K562 (cell line): ENCODE data around the gene NUDT15. TPM values are rescaled to one million over a fixed set of nuclear protein-coding genes. Genes with fewer than 3 reads are reported as not detected.

Source experiments
- ATAC-seq: fragments of 200-7000 bp; cut with Tn5 transposase; 3 replicates; pipeline ENCODE4 v1.9.1; 2020; ENCODE audit warnings: moderate library complexity
- BruUV-seq: library from RNA; stranded (reverse); fragments of 400-500 nt; replicated peaks from 2 replicates; lab custom pipeline; 2021; lab: Mats Ljungman, UMichigan
- CTCF ChIA-PET: fragments of 300-600 bp; formaldehyde crosslinking; extraction: SDS; loops from one replicate; lab custom pipeline; 2021; ENCODE audit warnings: low intra/inter-chr PET ratio; lab: Yijun Ruan, JAX
- POLR2A ChIA-PET: fragments of 300-600, 350-650 bp; sonication (Branson Sonifier 250); formaldehyde crosslinking; extraction: SDS; loops from one replicate; lab custom pipeline; 2021; ENCODE audit warnings: antibody characterized with exemption, inconsistent platforms; lab: Yijun Ruan, JAX
- DNase-seq, 4 experiments: peaks; one replicate each; pipeline versions ENCODE4 v3.0.0 to v3.0.0-alpha.2; 2011 to 2018; ENCODE audit warnings: low spot score in 3 of 4, mixed read lengths in 3 of 4; ENCODE audit errors: extremely low read depth in 1 of 4
- FAIRE-seq: peaks from 2 replicates; lab custom pipeline; 2011; peaks lifted over from hg19 to GRCh38; lab: Jason Lieb, UNC
- H2AFZ ChIP-seq: 2 replicates; pipeline ENCODE4 v1.6.0; 2011; ENCODE audit warnings: low read depth, low read length, control low read depth, inconsistent platforms
- H3K27ac ChIP-seq: fragments of 200-600 bp; 3 replicates; pipeline ENCODE4 v1.8.0; 2011; ENCODE audit warnings: low read depth, mild to moderate bottlenecking, control low read depth, inconsistent platforms, low read length, moderate library complexity, mixed read lengths; ENCODE audit errors: extremely low read depth
- H3K27me3 ChIP-seq, 2 experiments: fragments of 300-600 bp in 1 of 2; 2 replicates in 1 of 2; 3 replicates in 1 of 2; pipeline versions ENCODE4 v1.6.0 to v1.8.0; 2011; ENCODE audit warnings: inconsistent platforms in 2 of 2, low read length in 2 of 2, mild to moderate bottlenecking in 1 of 2, mixed read lengths in 1 of 2, moderate library complexity in 1 of 2; ENCODE audit not compliant: control insufficient read depth in 2 of 2, insufficient read depth in 2 of 2
- H3K36me3 ChIP-seq: fragments of 300-600 bp; 3 replicates; pipeline ENCODE4 v1.8.0; 2011; ENCODE audit warnings: mild to moderate bottlenecking, low read length, inconsistent platforms; ENCODE audit not compliant: control insufficient read depth, insufficient read depth
- H3K4me1 ChIP-seq, 2 experiments: fragments of 200-600 bp in 1 of 2; replicated peaks in 1 of 2; 2 replicates in 1 of 2; 3 replicates in 1 of 2; pipeline versions ENCODE4 v1.5.1 to v1.8.0; 2011; ENCODE audit warnings: inconsistent platforms in 2 of 2, low read length in 2 of 2, mild to moderate bottlenecking in 1 of 2, mixed read lengths in 1 of 2, moderate library complexity in 1 of 2; ENCODE audit not compliant: control insufficient read depth in 2 of 2, insufficient read depth in 2 of 2
- H3K4me2 ChIP-seq: 2 replicates; pipeline ENCODE4 v1.6.1; 2011; ENCODE audit warnings: low read length, control low read depth, inconsistent platforms, mixed read lengths; ENCODE audit not compliant: insufficient read depth
- H3K4me3 ChIP-seq: fragments of 200-600 bp; sonication (generic), shearing (Covaris generic); 2 replicates; pipeline ENCODE4 v1.5.1; 2016; ENCODE audit warnings: control low read depth, inconsistent platforms
- H3K79me2 ChIP-seq: fragments of 200-600 bp; 3 replicates; pipeline ENCODE4 v1.8.0; 2011; ENCODE audit warnings: low read length, inconsistent platforms; ENCODE audit not compliant: control insufficient read depth, insufficient read depth
- H3K9ac ChIP-seq, 2 experiments: 2 replicates each; pipeline versions ENCODE4 v1.6.0 to v1.6.1; 2011; ENCODE audit warnings: low read depth in 2 of 2, low read length in 2 of 2, control low read depth in 1 of 2, inconsistent platforms in 1 of 2, mild to moderate bottlenecking in 1 of 2, mixed read lengths in 1 of 2; ENCODE audit not compliant: insufficient read depth in 1 of 2
- H3K9me1 ChIP-seq: one replicate; pipeline ENCODE4 v1.6.0; 2011; ENCODE audit warnings: inconsistent platforms, mild to moderate bottlenecking, low read length, moderate library complexity; ENCODE audit not compliant: control insufficient read depth, insufficient read depth
- H3K9me3 ChIP-seq: replicated peaks from 2 replicates; pipeline ENCODE4 v1.5.1; 2011; ENCODE audit warnings: low read depth, low read length, inconsistent platforms; ENCODE audit not compliant: control insufficient read depth, insufficient read depth
- H4K20me1 ChIP-seq: replicated peaks from 2 replicates; pipeline ENCODE4 v1.6.1; 2011; ENCODE audit warnings: low read length, inconsistent platforms, mixed read lengths; ENCODE audit not compliant: control insufficient read depth, insufficient read depth
- CHD2 ChIP-seq: IDR thresholded peaks from 2 replicates; pipeline ENCODE4 v1.6.1; 2011; ENCODE audit warnings: low read depth, low read length
- L3MBTL2 ChIP-seq: fragments of 450-650 bp; IDR thresholded peaks from 2 replicates; pipeline ENCODE4 v1.6.1; 2016; ENCODE audit warnings: mild to moderate bottlenecking, moderate library complexity
- POLR3G ChIP-seq: IDR thresholded peaks from 2 replicates; pipeline ENCODE4 v1.6.1; 2011; ENCODE audit not compliant: insufficient read length, insufficient replicate concordance; ENCODE audit errors: extremely low read depth
- THAP12 ChIP-seq: fragments of 250-450 bp; sonication (Bioruptor Pico); IDR thresholded peaks from 2 replicates; pipeline ENCODE4 v1.9.0; 2021; ENCODE audit warnings: mild to moderate bottlenecking, inconsistent platforms
- WGBS: fragments of 100-300 bp; shearing (Covaris generic); methylation state at CpG from one replicate; pipeline ENCODE4 v1.1.6; 2016; ENCODE audit warnings: low coverage, mixed read lengths; ENCODE audit not compliant: insufficient coverage; ENCODE audit errors: missing lambda C conversion rate; 5-methylcytosine and 5-hydroxymethylcytosine counted together
- in situ Hi-C: fragments of 300-500 bp; cut with MboI; formaldehyde crosslinking; loops from 4 replicates; pipeline ENCODE4 v1.15.0; 2018; ENCODE audit warnings: inconsistent platforms, mixed read lengths
- intact Hi-C: fragments of 100-400 bp; cut with micrococcal nuclease; formaldehyde crosslinking; loops from 2 replicates; pipeline ENCODE4 v1.14.2; 2022
- polyA plus RNA-seq, 8 experiments: library from polyadenylated mRNA; depleted of rRNA in 4 of 8; stranded (reverse) in 5 of 8; unstranded in 3 of 8; fragments of >200 nt; fragmentation: Nextera tagmentation in 2 of 8; fragmentation: Illumina TruSeq in 1 of 8; extraction: Ambion mirVana in 2 of 8; extraction: Trizol in 1 of 8; gene quantifications; 2 replicates each; pipeline versions ENCODE4 v1.2.1 to v1.2.3, GENCODE V29; 2011 to 2014; ENCODE audit warnings: inconsistent platforms in 1 of 8, missing spikeins in 1 of 8
- total RNA-seq, 7 experiments: library from RNA; depleted of rRNA in 6 of 7; stranded (reverse); fragments of >200 nt in 6 of 7; fragmentation: Illumina TruSeq in 2 of 7; extraction: Trizol in 2 of 7; gene quantifications; 2 replicates each; pipeline versions ENCODE4 v1.2.1 to v1.2.3, GENCODE V29; 2011 to 2021; ENCODE audit warnings: low replicate concordance in 1 of 7
- TF ChIP-seq, protein P1 (sequence below), 2 experiments: fragments of 450-650 bp in 1 of 2; sonication (generic) in 1 of 2; formaldehyde crosslinking; conservative IDR thresholded peaks; 2 replicates each; pipeline versions ENCODE4 v1.4.0 to v1.8.1; 2020 to 2022; ENCODE audit warnings: mild to moderate bottlenecking in 1 of 2, missing genetic modification reagents in 1 of 2
- TF ChIP-seq, protein P2 (sequence below): fragments of 250-450 bp; sonication (Bioruptor Pico); IDR thresholded peaks from 2 replicates; pipeline ENCODE4 v1.5.0; 2021; ENCODE audit warnings: mild to moderate bottlenecking, borderline replicate concordance

The NUDT15 gene
- total and polyA plus RNA-seq, 9 of the 15 experiments (the other 6 are each of a cell fraction or from before 2014, with no cell fraction given), result 14.2 to 26.9 (median 21.6) TPM

- TF ChIP-seq, protein P1, sequence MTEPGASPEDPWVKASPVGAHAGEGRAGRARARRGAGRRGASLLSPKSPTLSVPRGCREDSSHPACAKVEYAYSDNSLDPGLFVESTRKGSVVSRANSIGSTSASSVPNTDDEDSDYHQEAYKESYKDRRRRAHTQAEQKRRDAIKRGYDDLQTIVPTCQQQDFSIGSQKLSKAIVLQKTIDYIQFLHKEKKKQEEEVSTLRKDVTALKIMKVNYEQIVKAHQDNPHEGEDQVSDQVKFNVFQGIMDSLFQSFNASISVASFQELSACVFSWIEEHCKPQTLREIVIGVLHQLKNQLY (CRISPR knock-in tag; conservative IDR thresholded peaks at IDR 0.05), result no peak
- TF ChIP-seq L3MBTL2 (no peak), POLR3G (no peak), CHD2 (no peak)
- TF ChIP-seq, protein P2, sequence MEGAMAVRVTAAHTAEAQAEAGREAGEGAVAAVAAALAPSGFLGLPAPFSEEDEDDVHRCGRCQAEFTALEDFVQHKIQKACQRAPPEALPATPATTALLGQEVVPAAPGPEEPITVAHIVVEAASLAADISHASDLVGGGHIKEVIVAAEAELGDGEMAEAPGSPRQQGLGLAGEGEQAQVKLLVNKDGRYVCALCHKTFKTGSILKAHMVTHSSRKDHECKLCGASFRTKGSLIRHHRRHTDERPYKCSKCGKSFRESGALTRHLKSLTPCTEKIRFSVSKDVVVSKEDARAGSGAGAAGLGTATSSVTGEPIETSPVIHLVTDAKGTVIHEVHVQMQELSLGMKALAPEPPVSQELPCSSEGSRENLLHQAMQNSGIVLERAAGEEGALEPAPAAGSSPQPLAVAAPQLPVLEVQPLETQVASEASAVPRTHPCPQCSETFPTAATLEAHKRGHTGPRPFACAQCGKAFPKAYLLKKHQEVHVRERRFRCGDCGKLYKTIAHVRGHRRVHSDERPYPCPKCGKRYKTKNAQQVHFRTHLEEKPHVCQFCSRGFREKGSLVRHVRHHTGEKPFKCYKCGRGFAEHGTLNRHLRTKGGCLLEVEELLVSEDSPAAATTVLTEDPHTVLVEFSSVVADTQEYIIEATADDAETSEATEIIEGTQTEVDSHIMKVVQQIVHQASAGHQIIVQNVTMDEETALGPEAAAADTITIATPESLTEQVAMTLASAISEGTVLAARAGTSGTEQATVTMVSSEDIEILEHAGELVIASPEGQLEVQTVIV (CRISPR knock-in tag), result no peak
- TF ChIP-seq, all 486 proteins: peak for 0
These were observed 24.9 kb upstream of the NUDT15 start (continued) for GRCh38 chr13:48012668-48013067.

DNA sequence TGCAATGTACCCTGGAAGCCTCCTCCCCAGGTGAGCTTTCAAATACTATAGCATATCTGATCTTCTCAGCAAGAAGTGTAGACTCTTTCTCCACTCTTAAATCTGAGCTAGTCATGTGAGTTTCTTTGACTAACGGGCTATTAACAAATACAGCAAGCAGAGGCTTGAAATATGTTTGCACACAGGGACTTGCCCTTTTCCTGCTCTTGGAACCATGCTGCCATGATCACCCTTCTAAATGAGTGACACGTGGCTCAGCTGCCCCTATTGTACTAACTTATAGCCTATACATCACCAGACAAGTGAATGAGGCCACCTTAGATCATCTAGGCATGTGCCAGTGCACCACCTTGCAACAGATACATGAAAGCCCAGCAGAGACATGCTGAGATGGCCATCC lies 23.2 kb upstream of the NUDT15 start:
- no peak for TF ChIP-seq THAP12 (CRISPR knock-in tag)
- Histone ChIP-seq H3K9me1 (no peaks in the 10 kb centered on the region), H3K9me3 (no peaks in the 10 kb centered on the region), H2AFZ (no peak overlapping the region), H3K27ac (no peak overlapping the region), H3K4me2 (no peak overlapping the region), H3K4me1 (no peaks in the 10 kb centered on the region), H3K36me3 (no peaks in the 10 kb centered on the region), H3K79me2 (no peaks in the 10 kb centered on the region), H3K27me3 (no peaks in the 10 kb centered on the region), H3K9ac (no peak overlapping the region), H3K4me3 (no peak overlapping the region), H4K20me1 (no peaks in the 10 kb centered on the region)
- in situ Hi-C loops, result no loop called here
- intact Hi-C loops, result no loop called here
- FAIRE-seq, result no peak
- CTCF ChIA-PET, result no interaction called here
- ATAC-seq, result no peak
- no TSS peak for BruUV-seq
- POLR2A ChIA-PET, result no interaction called here
- WGBS, result 5% methylated on average over 2 of the region's 2 CpGs
- DNase-seq, result no peak
